ENCODE measurements around the gene PRR12. TPM values are rescaled to one million over a fixed set of nuclear protein-coding genes. Genes with fewer than 3 reads are reported as not detected.
"Not testable (repeated sequence)": the region's sequence is repeated elsewhere in the genome, so short reads cannot be mapped to it uniquely, and the experiment has no call there.

PRR12 gene
- total RNA-seq, 1 donor from 2014 or later = 8.9 TPM

- DNase-seq (ENCODE audit: low read depth) = no peak
- Histone ChIP-seq H3K36me3 (ENCODE audit: control insufficient read depth, insufficient read depth, low read length) (no peaks in the 10 kb centered on the region), H3K27me3 (ENCODE audit: control insufficient read depth, insufficient read depth, low read length) (no peaks in the 10 kb centered on the region), H3K4me3 (ENCODE audit: low read depth, low read length) (no peak overlapping the region)
- no peak for TF ChIP-seq CTCF (IDR thresholded peaks at IDR 0.05; ENCODE audit: insufficient read depth, low read length, poor library complexity, severe bottlenecking)
These were observed 40.1 kb downstream of the PRR12 start for GRCh38 chr19:49631014-49631588.

- no peak for DNase-seq (ENCODE audit: low read depth)
- no peaks in the 10 kb centered on the region for H3K36me3 ChIP-seq (ENCODE audit: control insufficient read depth, insufficient read depth, low read length)
- no peak for TF ChIP-seq CTCF (IDR thresholded peaks at IDR 0.05; ENCODE audit: insufficient read depth, low read length, poor library complexity, severe bottlenecking)
- no peak overlapping the region for H3K4me3 ChIP-seq (ENCODE audit: low read depth, low read length)
- H3K27me3 ChIP-seq (ENCODE audit: control insufficient read depth, insufficient read depth, low read length) = no peaks in the 10 kb centered on the region
These were observed 40.7 kb downstream of the PRR12 start for GRCh38 chr19:49631610-49632192.

- no peak for TF ChIP-seq CTCF (IDR thresholded peaks at IDR 0.05; ENCODE audit: insufficient read depth, low read length, poor library complexity, severe bottlenecking)
These were observed 41.6 kb downstream of the PRR12 start for GRCh38 chr19:49632576-49632975.

GRCh38 chr19:49633273-49633672 is 42.3 kb downstream of the PRR12 start:
- H3K36me3 ChIP-seq (ENCODE audit: control insufficient read depth, insufficient read depth, low read length); DNase-seq (ENCODE audit: low read depth); H3K4me3 ChIP-seq (ENCODE audit: low read depth, low read length); H3K27me3 ChIP-seq (ENCODE audit: control insufficient read depth, insufficient read depth, low read length): not testable (repeated sequence)

More at GRCh38 chr19:49632576-49632975, 41.6 kb downstream of the PRR12 start:
- no peak overlapping the region for H3K4me3 ChIP-seq (ENCODE audit: low read depth, low read length)
- DNase-seq (ENCODE audit: low read depth) = no peak
- no peaks in the 10 kb centered on the region for H3K36me3 ChIP-seq (ENCODE audit: control insufficient read depth, insufficient read depth, low read length)
- H3K27me3 ChIP-seq (ENCODE audit: control insufficient read depth, insufficient read depth, low read length) = no peaks in the 10 kb centered on the region

- no peak for DNase-seq (ENCODE audit: low read depth)
- H3K27me3 ChIP-seq (ENCODE audit: control insufficient read depth, insufficient read depth, low read length) = no peaks in the 10 kb centered on the region
- TF ChIP-seq CTCF (IDR thresholded peaks at IDR 0.05; ENCODE audit: insufficient read depth, low read length, poor library complexity, severe bottlenecking) = peak; percentile 3
- no peak overlapping the region for H3K4me3 ChIP-seq (ENCODE audit: low read depth, low read length)
- no peaks in the 10 kb centered on the region for H3K36me3 ChIP-seq (ENCODE audit: control insufficient read depth, insufficient read depth, low read length)
These were observed 44.7 kb downstream of the PRR12 start for GRCh38 chr19:49635530-49636232.

- no peak for DNase-seq (ENCODE audit: low read depth)
- H3K36me3 ChIP-seq (ENCODE audit: control insufficient read depth, insufficient read depth, low read length) = no peaks in the 10 kb centered on the region
- H3K4me3 ChIP-seq (ENCODE audit: low read depth, low read length) = no peak overlapping the region
- TF ChIP-seq CTCF (IDR thresholded peaks at IDR 0.05; ENCODE audit: insufficient read depth, low read length, poor library complexity, severe bottlenecking) = no peak
- no peaks in the 10 kb centered on the region for H3K27me3 ChIP-seq (ENCODE audit: control insufficient read depth, insufficient read depth, low read length)
These were observed 45.4 kb downstream of the PRR12 start for GRCh38 chr19:49636233-49636932.

Data from kidney epithelial cell (primary cell).